ENCODE results near the gene KIF5B. TPM values are rescaled to one million over a fixed set of nuclear protein-coding genes. Genes with fewer than 3 reads are reported as not detected.

Gene KIF5B
- total RNA-seq, 2 donors from 2014 or later, result 148 to 164 TPM

DNA sequence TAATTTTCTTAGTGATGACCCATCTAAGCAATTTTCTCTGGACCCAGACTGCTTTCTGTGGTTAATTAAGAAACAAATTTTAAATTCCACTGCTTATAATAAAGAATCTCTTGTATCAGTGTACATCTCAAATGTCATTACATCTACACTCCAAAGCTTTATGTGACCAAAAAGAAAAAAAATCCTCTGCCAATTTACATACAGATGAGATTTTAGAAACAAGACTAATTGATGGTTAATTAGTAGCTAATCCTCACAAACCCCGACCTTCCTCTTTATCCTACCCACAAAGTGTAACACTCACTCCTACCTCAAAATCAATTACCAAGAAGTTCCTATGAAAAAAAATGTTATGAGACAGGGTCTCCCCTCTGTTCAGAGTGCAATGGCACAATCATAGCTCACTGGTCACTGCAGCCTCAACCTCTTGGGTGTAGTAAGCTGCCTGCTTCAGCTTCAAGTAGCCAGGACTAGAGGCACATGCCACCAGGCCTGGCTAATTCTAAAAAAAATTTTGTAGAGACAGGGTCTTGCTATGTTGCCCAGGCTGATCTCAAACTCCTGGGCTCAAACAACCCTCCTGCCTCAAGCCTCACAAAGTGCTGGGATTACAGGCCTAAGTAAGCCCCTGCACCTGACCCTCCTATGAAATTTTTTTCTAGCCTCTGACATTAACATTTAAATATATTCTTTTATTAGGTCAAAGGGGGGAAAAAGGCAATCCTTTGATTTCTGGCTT lies 14.8 kb downstream of the KIF5B start:
- H3K4me3 ChIP-seq, result no peak overlapping the region
- TF ChIP-seq, protein P1, sequence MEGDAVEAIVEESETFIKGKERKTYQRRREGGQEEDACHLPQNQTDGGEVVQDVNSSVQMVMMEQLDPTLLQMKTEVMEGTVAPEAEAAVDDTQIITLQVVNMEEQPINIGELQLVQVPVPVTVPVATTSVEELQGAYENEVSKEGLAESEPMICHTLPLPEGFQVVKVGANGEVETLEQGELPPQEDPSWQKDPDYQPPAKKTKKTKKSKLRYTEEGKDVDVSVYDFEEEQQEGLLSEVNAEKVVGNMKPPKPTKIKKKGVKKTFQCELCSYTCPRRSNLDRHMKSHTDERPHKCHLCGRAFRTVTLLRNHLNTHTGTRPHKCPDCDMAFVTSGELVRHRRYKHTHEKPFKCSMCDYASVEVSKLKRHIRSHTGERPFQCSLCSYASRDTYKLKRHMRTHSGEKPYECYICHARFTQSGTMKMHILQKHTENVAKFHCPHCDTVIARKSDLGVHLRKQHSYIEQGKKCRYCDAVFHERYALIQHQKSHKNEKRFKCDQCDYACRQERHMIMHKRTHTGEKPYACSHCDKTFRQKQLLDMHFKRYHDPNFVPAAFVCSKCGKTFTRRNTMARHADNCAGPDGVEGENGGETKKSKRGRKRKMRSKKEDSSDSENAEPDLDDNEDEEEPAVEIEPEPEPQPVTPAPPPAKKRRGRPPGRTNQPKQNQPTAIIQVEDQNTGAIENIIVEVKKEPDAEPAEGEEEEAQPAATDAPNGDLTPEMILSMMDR (IDR thresholded peaks at IDR 0.05), result no peak
- DNase-seq (ENCODE audit: low spot score), result no peak
- H3K4me1 ChIP-seq (ENCODE audit: control insufficient read depth in 1 of 2, low read depth in 2 of 2), result peaks cover 39 to 72% of the 10 kb centered on the region in 2 donors
- no peaks in the 10 kb centered on the region for H3K27me3 ChIP-seq (replicated peaks; ENCODE audit: insufficient read depth)
- H3K27ac ChIP-seq, result no peak overlapping the region
- no peaks in the 10 kb centered on the region for H3K9me3 ChIP-seq
- peaks cover 19% of the 10 kb centered on the region for H3K36me3 ChIP-seq
- ATAC-seq (ENCODE audit: insufficient number of reproducible peaks, low FRiP score, low read depth), result no peak

DNA sequence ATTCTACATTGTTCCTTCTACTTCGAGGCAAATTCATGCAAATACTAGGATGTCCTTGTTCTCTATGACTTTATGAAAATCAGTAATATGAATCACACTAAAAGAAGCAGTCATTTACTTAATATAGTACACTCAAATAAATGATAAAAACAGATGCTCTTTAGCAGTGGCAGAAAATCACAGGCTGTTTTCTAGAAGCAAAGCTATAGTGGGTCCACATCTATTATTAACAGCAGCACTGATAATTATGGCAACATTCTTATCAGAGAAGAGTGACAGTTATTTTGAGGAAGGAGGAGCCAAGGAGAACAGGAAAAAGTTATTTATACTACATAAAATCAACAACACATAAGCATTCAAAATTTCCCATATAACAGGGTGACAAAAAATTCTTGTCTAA lies 16.5 kb downstream of the KIF5B start:
- H3K27me3 ChIP-seq (replicated peaks; ENCODE audit: insufficient read depth), result no peaks in the 10 kb centered on the region
- no peaks in the 10 kb centered on the region for H3K9me3 ChIP-seq
- no peak overlapping the region for H3K4me3 ChIP-seq
- peak overlapping the region in 1 of 2 donors; percentile 3 for H3K27ac ChIP-seq
- peaks cover 35 to 57% of the 10 kb centered on the region in 2 donors for H3K4me1 ChIP-seq (ENCODE audit: control insufficient read depth in 1 of 2, low read depth in 2 of 2)
- TF ChIP-seq, protein P1 (IDR thresholded peaks at IDR 0.05), result no peak
- peaks cover 32% of the 10 kb centered on the region for H3K36me3 ChIP-seq
- no peak for ATAC-seq (ENCODE audit: insufficient number of reproducible peaks, low FRiP score, low read depth)
- DNase-seq (ENCODE audit: low spot score), result no peak

DNA sequence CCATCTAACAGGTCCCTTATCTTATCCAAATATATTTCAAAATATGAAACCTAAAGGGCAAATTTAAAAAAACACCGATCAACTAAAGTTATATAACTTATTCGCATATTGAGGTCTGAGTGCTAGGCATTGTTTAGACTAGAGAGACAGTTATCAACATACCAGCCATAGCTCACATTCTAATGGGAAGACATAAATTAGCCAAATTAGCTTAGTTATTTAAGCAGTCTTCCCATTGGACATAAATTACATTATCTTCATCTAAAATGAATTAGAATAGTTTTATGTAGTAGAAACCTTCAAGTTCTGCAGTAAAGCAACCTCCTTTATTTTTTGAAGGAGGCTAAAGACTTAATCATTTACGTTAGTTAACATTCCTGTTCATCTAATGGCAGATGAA lies 17.4 kb downstream of the KIF5B start:
- H3K4me3 ChIP-seq, result no peak overlapping the region
- TF ChIP-seq, protein P1 (IDR thresholded peaks at IDR 0.05), result no peak
- H3K27ac ChIP-seq, result no peak overlapping the region
- no peaks in the 10 kb centered on the region for H3K9me3 ChIP-seq
- no peak for ATAC-seq (ENCODE audit: insufficient number of reproducible peaks, low FRiP score, low read depth)
- H3K27me3 ChIP-seq (replicated peaks; ENCODE audit: insufficient read depth), result no peaks in the 10 kb centered on the region
- H3K4me1 ChIP-seq (ENCODE audit: control insufficient read depth in 1 of 2, low read depth in 2 of 2), result peaks cover 35 to 53% of the 10 kb centered on the region in 2 donors
- DNase-seq (ENCODE audit: low spot score), result no peak
- peaks cover 34% of the 10 kb centered on the region for H3K36me3 ChIP-seq

DNA sequence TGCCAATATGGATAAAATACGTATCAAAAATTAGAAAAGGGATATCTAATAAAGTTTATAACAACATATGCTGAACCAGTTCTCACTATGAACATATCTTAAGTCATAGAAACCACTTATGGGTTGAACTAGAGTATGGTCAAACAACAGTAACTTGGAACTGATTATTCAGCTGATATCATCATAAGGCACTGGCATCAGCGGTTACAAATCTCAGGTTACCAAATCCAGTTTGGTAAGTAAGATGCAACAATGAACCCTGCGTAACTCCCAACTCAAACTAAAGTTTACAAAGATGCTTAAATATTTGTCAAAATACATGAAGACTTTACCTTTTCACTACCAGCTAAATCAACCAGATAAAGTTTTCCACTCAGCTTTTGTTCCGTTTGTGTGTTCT lies 19.3 kb downstream of the KIF5B start:
- DNase-seq (ENCODE audit: low spot score) (no peak), ATAC-seq (ENCODE audit: insufficient number of reproducible peaks, low FRiP score, low read depth) (no peak)
- TF ChIP-seq, protein P1 (IDR thresholded peaks at IDR 0.05), result no peak
- Histone ChIP-seq H3K27me3 (replicated peaks; ENCODE audit: insufficient read depth) (no peaks in the 10 kb centered on the region), H3K36me3 (peaks cover 50% of the 10 kb centered on the region), H3K27ac (no peak overlapping the region), H3K9me3 (no peaks in the 10 kb centered on the region), H3K4me3 (no peak overlapping the region), H3K4me1 (ENCODE audit: control insufficient read depth in 1 of 2, low read depth in 2 of 2) (peaks cover 21 to 35% of the 10 kb centered on the region in 2 donors)

DNA sequence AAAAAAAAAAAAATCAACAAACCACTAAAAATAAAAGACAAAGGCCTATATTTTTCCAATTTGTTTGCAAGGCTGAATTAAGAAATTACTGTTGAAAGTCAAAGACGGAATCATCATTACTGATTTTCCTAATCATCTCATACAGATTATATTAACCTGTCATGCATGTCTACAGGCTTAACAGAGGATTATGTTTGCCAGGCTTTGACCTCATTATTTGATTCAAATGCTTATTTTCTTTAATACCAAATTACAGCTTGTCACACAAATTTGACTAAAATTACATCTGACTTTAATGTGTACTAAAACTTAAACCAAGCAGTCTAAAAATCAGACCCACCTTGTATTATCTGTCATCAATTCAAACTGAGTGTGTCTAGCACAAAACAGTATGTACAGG lies 21.2 kb downstream of the KIF5B start:
- Histone ChIP-seq H3K36me3 (peaks cover 67% of the 10 kb centered on the region), H3K4me1 (ENCODE audit: control insufficient read depth in 1 of 2, low read depth in 2 of 2) (peaks cover 7 to 16% of the 10 kb centered on the region in 2 donors), H3K27ac (no peak overlapping the region), H3K4me3 (no peak overlapping the region), H3K9me3 (no peaks in the 10 kb centered on the region), H3K27me3 (replicated peaks; ENCODE audit: insufficient read depth) (no peaks in the 10 kb centered on the region)
- TF ChIP-seq, protein P1 (IDR thresholded peaks at IDR 0.05), result no peak
- ATAC-seq (ENCODE audit: insufficient number of reproducible peaks, low FRiP score, low read depth) (no peak), DNase-seq (ENCODE audit: low spot score) (no peak)

All from thoracic aorta (tissue), 2 donors.